ENCODE results near the gene TECPR2. TPM values are rescaled to one million over a fixed set of nuclear protein-coding genes. Genes with fewer than 3 reads are reported as not detected.

The TECPR2 gene
- total and polyA plus RNA-seq, 2 of the 13 experiments (the other 11 are each of a cell fraction or from before 2014, with no cell fraction given), result 3.5 to 5.7 TPM

GRCh38 chr14:102320671-102321455 is 41.9 kb upstream of the TECPR2 start (continued):
- TF ChIP-seq HDAC1 (CRISPR knock-in tag; IDR thresholded peaks at IDR 0.05), result peak; percentile 53
- TF ChIP-seq SMARCC2 (IDR thresholded peaks at IDR 0.05), result no peak
- TF ChIP-seq HNRNPLL (IDR thresholded peaks at IDR 0.05; ENCODE audit: low read depth, low read length, poor library complexity, severe bottlenecking), result peak; percentile 26
- peak; percentile 21; the same call in 1 of the 2 replicates for TF ChIP-seq KDM2A (CRISPR knock-in tag; IDR thresholded peaks at IDR 0.05; ENCODE audit: borderline replicate concordance, low read depth)
- TF ChIP-seq YY1 (IDR thresholded peaks at IDR 0.05; ENCODE audit: insufficient read depth, insufficient replicate concordance, low read depth, low read length), result peak; percentile 47
- 0 out of 2 replicates have a peak, but pooled peaks have one; percentile 11 for TF ChIP-seq ZNF674 (CRISPR knock-in tag; IDR thresholded peaks at IDR 0.05; ENCODE audit: low read depth)
- no peak for TF ChIP-seq EHMT2 (IDR thresholded peaks at IDR 0.05; ENCODE audit: borderline replicate concordance, low read depth, low read length)
- no peak; the same call in 1 of the 2 replicates for TF ChIP-seq ZNF121 (CRISPR knock-in tag; IDR thresholded peaks at IDR 0.05)
- TF ChIP-seq GTF2F1 (IDR thresholded peaks at IDR 0.05; ENCODE audit: low read length), result 0 out of 2 replicates have a peak, but pooled peaks have one; percentile 22
- no peak; the same call in none of the 2 replicates for TF ChIP-seq MEF2D (CRISPR knock-in tag; IDR thresholded peaks at IDR 0.05)
- TF ChIP-seq ZMYM4 (CRISPR knock-in tag; IDR thresholded peaks at IDR 0.05), result peak; percentile 23; the same call in 1 of the 2 replicates
- TF ChIP-seq POLR2AphosphoS5 (IDR thresholded peaks at IDR 0.05; ENCODE audit: low read depth, low read length), result peak; percentile 93
- no peak for TF ChIP-seq TRIM24 (CRISPR knock-in tag; IDR thresholded peaks at IDR 0.05)
- no peak for TF ChIP-seq HOXD1 (CRISPR knock-in tag; IDR thresholded peaks at IDR 0.05)
- no peak for TF ChIP-seq TAF15 (IDR thresholded peaks at IDR 0.05; ENCODE audit: low read depth, low read length, poor library complexity, severe bottlenecking)
- peak; percentile 61; the same call in 1 of the 2 replicates for TF ChIP-seq IRF2 (CRISPR knock-in tag; IDR thresholded peaks at IDR 0.05)
- no peak for TF ChIP-seq ZBTB4 (CRISPR knock-in tag; IDR thresholded peaks at IDR 0.05; ENCODE audit: borderline replicate concordance)
- TF ChIP-seq TCF7 (IDR thresholded peaks at IDR 0.05; ENCODE audit: low read depth), result no peak
- 0 out of 2 replicates have a peak, but pooled peaks have one; percentile 16 for TF ChIP-seq KDM1A (CRISPR knock-in tag; IDR thresholded peaks at IDR 0.05)
- peak; percentile 81 for TF ChIP-seq SALL1 (CRISPR knock-in tag; IDR thresholded peaks at IDR 0.05)
- peak; percentile 77; the same call in 1 of the 2 replicates for TF ChIP-seq ZC3H4 (CRISPR knock-in tag; IDR thresholded peaks at IDR 0.05; ENCODE audit: borderline replicate concordance)
- peak; percentile 65; the same call in 1 of the 2 replicates for TF ChIP-seq BRF2 (CRISPR knock-in tag; IDR thresholded peaks at IDR 0.05)
- no peak for TF ChIP-seq PHF21A (CRISPR knock-in tag; IDR thresholded peaks at IDR 0.05)
- peak in 1 of 2 experiments; percentile 77; a peak in 2 of 4 replicates for TF ChIP-seq EP300 (IDR thresholded peaks at IDR 0.05; ENCODE audit: low read depth in 2 of 2, low read length in 2 of 2)
- TF ChIP-seq EP300 (CRISPR knock-in tag; IDR thresholded peaks at IDR 0.05; ENCODE audit: borderline replicate concordance), result peak; percentile 56; the same call in 1 of the 2 replicates
- TF ChIP-seq TEAD3 (CRISPR knock-in tag; optimal IDR thresholded peaks at IDR 0.05; ENCODE audit: borderline replicate concordance), result peak; percentile 87
- no peak for TF ChIP-seq LCORL (IDR thresholded peaks at IDR 0.05)
- peak; percentile 54; the same call in 1 of the 2 replicates for TF ChIP-seq LCORL (CRISPR knock-in tag; IDR thresholded peaks at IDR 0.05)
